HG02973 (cell line): ENCODE measurements around the gene YJEFN3.

Source experiments
- ATAC-seq: cut with Tn5 transposase; IDR thresholded peaks from one replicate; pipeline ENCODE4 v1.9.1; 2021; ENCODE audit warnings: moderate library complexity; ENCODE audit not compliant: unreplicated experiment

YJEFN3 gene

GRCh38 chr19:19535311-19536191 lies 6.8 kb downstream of the YJEFN3 start:
- no peak for ATAC-seq

- no peak for ATAC-seq
These were observed 8.7 kb downstream of the YJEFN3 start for GRCh38 chr19:19537075-19538048.

DNA sequence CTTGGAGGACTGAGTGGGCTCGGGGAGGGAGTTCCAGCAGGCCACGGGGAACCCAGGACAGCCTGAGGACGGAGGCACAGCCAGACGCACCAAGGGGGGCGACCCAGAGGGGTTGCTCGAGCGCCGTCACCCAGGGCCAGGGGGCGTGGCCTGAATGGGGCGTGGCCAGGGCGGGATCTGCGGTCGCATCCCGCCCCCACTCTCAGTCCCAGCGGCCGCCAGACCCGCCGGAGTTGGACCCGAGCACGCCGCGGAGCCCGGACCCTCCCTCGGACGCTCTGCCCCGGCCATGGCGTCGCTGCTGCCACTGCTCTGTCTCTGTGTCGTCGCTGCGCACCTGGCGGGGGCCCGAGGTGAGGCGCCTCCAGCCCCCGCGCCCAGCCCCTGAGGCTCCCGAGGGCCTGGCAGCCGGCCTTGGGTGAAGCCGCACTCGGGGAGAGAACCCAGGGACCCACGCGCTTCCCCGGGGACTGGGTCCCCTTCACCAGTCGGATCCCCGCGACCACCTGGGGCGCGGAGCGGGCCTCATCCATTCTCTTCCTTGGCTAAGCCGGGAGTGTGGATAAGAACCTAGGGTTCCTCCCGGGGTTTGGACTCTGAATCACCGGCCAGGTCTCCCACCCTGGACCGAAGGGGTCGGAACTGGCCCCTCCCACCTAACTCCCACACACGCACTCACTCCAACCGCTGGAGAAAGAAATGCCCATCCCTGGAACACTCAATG lies 9.5 kb downstream of the YJEFN3 start, which contains the start of gene CILP2:
TSS of gene CILP2 (plus strand) at position 205 of the 724 bp plus-strand sequence. CDS start at position 290, 85 bp downstream.
- no peak for ATAC-seq

DNA sequence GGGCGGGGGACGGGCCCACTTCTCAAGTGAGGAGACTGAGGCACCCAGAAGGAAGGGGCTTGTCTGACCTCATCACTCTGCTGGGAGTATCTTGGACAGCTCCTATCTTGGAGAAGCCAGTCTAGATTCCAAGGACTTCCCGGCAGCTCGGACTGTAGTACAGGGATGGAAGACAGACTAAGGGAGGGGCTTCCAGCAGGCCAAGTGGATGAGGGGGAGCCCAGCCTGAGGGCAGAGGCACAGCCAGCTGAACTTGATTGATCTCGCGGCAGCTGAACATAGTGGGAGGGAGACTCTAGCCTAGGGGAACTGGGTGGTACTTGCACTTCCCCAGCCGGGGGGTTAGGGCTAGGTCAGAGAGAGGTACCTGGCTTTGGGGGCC lies 10.1 kb downstream of the YJEFN3 start:
- ATAC-seq: no peak

GRCh38 chr19:19539698-19540063 lies 11.0 kb downstream of the YJEFN3 start:
- ATAC-seq: no peak

DNA sequence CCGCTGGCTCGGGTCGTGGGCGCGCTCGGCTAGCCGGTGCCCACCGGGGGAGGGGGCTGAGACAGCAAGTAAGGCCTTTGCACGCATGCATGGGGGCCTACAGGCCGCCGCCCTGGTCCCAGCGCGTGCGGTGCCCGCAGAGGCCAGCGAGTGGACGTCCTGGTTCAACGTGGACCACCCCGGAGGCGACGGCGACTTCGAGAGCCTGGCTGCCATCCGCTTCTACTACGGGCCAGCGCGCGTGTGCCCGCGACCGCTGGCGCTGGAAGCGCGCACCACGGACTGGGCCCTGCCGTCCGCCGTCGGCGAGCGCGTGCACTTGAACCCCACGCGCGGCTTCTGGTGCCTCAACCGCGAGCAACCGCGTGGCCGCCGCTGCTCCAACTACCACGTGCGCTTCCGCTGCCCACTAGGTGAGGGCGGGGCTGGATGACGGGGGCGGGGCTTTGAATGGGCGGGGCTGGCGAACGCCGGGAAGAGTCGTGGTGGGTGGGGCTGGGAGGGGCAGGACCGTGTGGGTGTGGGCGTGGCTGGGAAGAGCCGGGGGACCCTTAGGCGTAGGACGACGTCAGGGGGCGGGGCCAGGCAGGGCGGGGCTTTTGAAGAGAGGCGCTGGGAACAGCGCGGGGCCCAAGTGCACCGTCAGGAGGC lies 11.5 kb downstream of the YJEFN3 start:
- no peak for ATAC-seq

DNA sequence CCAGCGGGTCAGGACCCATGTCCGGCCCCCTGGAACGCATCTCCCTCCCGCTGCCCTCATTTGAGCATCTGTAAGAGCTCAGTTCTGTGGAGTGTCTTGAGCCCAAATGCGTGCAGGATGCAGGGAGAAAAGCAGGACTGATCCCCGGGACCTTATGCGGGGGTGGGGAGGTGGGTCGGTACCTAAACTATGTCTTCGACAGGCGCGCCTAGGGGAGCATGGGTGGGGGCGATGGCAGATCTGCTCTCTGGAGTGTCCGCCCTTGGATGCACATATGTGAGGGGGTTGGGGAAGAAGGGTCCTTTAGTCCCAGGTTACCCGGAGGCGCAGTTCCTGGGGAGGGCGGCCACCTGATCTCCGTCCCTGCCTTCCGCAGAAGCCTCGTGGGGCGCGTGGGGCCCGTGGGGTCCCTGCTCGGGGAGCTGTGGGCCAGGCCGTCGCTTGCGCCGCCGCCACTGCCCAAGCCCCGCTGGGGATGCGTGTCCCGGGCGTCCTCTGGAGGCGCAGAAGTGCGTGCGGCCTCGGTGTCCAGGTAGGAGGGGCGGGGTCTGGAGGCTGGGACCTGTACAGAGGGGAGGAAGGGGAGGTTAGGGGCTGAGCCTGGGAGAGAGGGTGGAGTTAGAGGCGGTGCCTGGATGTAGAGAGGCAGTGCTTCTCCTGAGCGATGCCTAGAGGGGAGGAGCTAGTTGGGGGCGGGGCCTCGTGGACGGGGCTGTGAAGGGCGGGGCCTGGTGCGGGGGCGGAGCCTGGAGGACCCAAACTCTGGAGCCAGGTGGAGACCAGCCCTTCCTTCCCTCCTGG lies 12.2 kb downstream of the YJEFN3 start:
- ATAC-seq: no peak

DNA sequence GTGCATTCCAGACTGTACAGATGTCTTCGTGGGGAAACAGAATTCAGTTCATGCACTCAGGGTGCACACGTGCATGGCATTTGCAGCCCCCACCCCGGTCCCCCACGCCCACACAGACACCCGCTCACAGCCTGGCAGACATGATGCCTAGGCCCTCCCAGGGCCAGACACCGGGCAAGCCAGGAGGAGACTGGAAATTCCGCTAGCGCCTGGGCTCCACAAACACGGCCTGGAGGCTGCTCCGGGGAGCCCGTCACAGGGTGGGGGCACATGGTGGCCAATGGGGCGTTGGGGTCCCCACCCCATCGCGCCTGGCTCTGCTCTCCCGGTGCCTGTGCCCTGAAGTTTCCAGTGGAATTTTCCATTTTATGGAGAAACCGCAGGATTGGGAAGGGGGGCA lies 12.9 kb downstream of the YJEFN3 start:
- no peak for ATAC-seq

GRCh38 chr19:19542507-19542906 lies 13.8 kb downstream of the YJEFN3 start:
- ATAC-seq: no peak

DNA sequence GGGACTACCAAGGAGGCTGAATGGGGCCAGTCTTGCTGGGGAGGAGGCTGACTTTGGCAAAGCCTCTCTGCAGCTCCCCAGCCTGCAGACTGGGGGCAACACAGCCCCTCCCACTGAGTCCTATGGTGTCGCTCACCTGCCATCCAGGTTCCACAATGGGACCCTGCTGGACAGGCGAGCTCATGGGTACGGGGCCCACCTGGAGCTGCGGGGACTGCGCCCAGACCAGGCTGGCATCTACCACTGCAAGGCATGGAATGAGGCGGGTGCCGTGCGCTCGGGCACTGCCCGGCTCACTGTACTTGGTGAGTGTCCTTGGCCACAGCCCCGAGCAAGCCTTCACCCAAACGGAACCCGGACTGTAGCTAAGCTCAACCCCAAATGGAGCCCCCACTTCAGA lies 14.4 kb downstream of the YJEFN3 start:
- ATAC-seq: no peak

DNA sequence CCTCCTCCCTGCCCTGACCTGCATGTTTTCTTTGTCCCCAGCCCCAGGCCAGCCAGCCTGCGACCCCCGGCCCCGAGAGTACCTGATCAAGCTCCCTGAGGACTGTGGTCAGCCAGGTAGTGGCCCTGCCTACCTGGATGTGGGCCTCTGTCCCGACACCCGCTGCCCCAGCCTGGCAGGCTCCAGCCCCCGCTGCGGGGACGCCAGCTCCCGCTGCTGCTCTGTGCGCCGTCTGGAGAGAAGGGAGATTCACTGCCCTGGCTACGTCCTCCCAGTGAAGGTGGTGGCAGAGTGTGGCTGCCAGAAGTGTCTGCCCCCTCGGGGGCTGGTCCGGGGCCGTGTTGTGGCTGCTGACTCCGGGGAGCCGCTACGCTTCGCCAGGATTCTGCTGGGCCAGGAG lies 14.9 kb downstream of the YJEFN3 start:
- no peak for ATAC-seq

- ATAC-seq: no peak
These were observed 15.7 kb downstream of the YJEFN3 start for GRCh38 chr19:19544257-19544953.

DNA sequence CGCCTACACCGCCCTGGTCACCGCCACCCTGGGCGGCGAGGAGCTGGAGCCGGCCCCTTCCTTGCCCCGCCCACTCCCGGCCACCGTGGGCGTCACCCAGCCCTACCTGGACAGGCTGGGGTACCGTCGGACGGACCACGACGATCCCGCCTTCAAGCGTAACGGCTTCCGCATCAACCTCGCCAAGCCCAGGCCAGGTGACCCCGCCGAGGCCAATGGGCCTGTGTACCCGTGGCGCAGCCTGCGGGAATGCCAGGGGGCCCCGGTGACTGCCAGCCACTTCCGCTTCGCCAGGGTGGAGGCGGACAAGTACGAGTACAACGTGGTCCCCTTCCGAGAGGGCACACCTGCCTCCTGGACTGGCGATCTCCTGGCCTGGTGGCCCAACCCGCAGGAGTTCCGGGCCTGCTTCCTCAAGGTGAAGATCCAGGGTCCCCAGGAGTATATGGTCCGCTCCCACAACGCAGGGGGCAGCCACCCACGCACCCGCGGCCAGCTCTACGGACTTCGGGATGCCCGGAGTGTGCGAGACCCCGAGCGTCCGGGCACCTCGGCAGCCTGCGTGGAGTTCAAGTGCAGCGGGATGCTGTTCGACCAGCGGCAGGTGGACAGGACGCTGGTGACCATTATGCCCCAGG lies 16.4 kb downstream of the YJEFN3 start:
- ATAC-seq: no peak

GRCh38 chr19:19545707-19546106 lies 17.0 kb downstream of the YJEFN3 start:
- no peak for ATAC-seq

GRCh38 chr19:19546751-19547162 lies 18.0 kb downstream of the YJEFN3 start:
- ATAC-seq: no peak

DNA sequence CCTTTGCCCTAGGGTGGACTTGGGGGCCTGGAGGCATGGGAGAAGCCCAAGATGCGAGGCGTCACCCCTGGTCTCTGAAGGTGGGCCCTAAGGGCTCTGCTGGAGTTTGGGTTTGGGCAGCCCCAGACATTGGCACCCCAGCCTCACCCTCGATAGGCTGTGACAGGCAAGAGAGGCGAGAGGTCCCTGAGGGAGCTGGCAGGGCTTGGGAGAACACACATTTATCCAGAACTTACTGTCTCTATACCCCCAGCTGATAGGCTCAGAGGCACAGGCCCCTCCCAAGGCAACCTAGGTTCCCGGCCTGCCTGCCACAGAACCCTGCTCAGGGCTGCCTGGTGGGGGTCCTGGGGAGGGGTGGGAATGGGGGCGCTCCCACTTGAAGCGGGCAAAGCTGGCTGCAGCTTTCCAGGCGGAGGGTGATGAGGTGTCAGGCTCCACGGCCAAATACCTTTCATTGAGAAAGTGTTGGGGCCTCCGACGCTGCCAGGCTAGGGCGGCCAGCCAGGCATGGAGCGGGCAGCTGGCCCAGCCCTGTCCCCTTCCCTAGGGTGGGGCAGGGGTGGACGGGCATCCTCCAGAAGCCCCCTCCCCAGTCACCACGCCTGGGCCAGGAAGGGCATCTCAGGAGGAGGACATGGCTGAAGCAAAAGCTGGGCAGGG lies 19.1 kb downstream of the YJEFN3 start:
- no peak for ATAC-seq

DNA sequence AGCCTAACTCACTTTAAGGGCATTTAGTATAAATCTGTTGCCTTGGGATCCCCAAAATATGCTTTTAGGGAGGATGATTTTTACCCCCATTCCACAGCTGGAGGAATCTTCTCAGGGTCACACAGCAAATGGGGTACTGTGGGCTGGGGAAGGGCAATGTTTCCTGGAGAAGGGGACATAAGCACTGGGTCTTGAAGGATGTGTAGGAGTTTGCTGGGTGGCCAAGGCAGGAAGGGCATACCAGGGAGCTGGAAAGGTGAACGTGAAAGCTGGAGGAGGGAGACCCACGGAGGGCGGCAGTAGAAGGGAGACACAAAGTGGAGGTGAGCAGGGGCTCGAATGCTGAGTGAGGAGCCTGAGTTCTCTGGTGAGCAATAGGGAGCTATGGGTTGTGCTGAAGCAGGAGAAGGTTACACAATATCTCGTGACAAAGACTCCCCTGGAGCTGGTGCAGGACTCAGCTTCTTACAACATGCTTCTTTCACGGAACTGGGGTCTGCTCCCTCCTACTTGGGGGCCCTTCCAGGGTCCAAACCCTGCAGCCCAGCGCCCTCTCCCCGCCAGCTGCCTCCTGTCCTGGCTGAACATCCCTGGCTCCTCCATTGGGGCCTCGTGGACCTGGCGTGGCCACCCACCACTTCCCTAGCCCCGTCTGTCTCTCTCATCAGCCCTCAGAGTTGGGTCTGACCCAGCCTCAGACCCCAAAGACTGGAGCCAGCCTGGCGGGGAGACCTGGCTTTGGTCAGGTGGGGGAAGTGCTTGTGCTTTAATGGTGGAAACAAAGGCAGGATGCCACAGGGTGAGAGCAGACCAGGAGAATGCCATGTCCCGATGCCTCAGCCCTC lies 20.4 kb downstream of the YJEFN3 start:
- ATAC-seq: no peak
